GM19468 (cell line): Measurements from ENCODE around the gene CBX6.

Experiments
- ATAC-seq: cut with Tn5 transposase; IDR thresholded peaks from one replicate; pipeline ENCODE4 v1.9.1; 2021; ENCODE audit warnings: mild to moderate bottlenecking, moderate library complexity, moderate number of reproducible peaks; ENCODE audit not compliant: unreplicated experiment; ENCODE audit errors: extremely low read depth

CBX6 gene

GRCh38 chr22:38843201-38843656 lies 28.8 kb downstream of the CBX6 start:
- no peak for ATAC-seq

GRCh38 chr22:38842512-38843200 lies 29.4 kb downstream of the CBX6 start:
- no peak for ATAC-seq

GRCh38 chr22:38841635-38842034 lies 30.4 kb downstream of the CBX6 start:
- ATAC-seq: no peak

- ATAC-seq: no peak
Observed at GRCh38 chr22:38841211-38841610, 30.8 kb downstream of the CBX6 start.

- ATAC-seq: no peak
Observed at GRCh38 chr22:38840129-38840528, 31.9 kb downstream of the CBX6 start.

- ATAC-seq: no peak
Observed at GRCh38 chr22:38839686-38840085, 32.3 kb downstream of the CBX6 start.

GRCh38 chr22:38837414-38837928 lies 34.5 kb downstream of the CBX6 start:
- ATAC-seq: no peak

GRCh38 chr22:38835888-38836301 lies 36.1 kb downstream of the CBX6 start:
- no peak for ATAC-seq

- no peak for ATAC-seq
Observed at GRCh38 chr22:38834991-38835390, 37.0 kb downstream of the CBX6 start.

- ATAC-seq: no peak
Observed at GRCh38 chr22:38834215-38834953, 37.6 kb downstream of the CBX6 start.

GRCh38 chr22:38833061-38833460 lies 39.0 kb downstream of the CBX6 start:
- no peak for ATAC-seq

GRCh38 chr22:38832005-38832978 lies 39.7 kb downstream of the CBX6 start:
- ATAC-seq: no peak

- no peak for ATAC-seq
Observed at GRCh38 chr22:38831166-38831945, 40.7 kb downstream of the CBX6 start.

- ATAC-seq: no peak
Observed at GRCh38 chr22:38830845-38831108, 41.2 kb downstream of the CBX6 start.

- no peak for ATAC-seq
Observed at GRCh38 chr22:38830026-38830844, 41.8 kb downstream of the CBX6 start.

GRCh38 chr22:38829485-38829884 lies 42.5 kb downstream of the CBX6 start:
- no peak for ATAC-seq

GRCh38 chr22:38828616-38829205 lies 43.3 kb downstream of the CBX6 start:
- ATAC-seq: no peak

GRCh38 chr22:38828191-38828590 lies 43.8 kb downstream of the CBX6 start:
- no peak for ATAC-seq

- ATAC-seq: no peak
Observed at GRCh38 chr22:38827510-38827909, 44.5 kb downstream of the CBX6 start.
